Thymus (tissue), 14 donors: Measurements from ENCODE around the gene CACNG4. TPM values are rescaled to one million over a fixed set of nuclear protein-coding genes. Genes with fewer than 3 reads are reported as not detected.

Experiments used
- DNase-seq, 9 donors: peaks; one replicate each; pipeline ENCODE4 v3.0.0-alpha.2; 2013; ENCODE audit warnings: low spot score in 9 of 9, low read depth in 6 of 9, missing footprints in 1 of 9
- H3K27ac ChIP-seq, 2 donors: one replicate each; pipeline ENCODE4 v1.5.1; 2013; ENCODE audit warnings: control low read depth in 1 of 2, low read depth in 1 of 2, low read length in 1 of 2, mild to moderate bottlenecking in 1 of 2, moderate library complexity in 1 of 2
- H3K27me3 ChIP-seq, 2 donors: one replicate each; pipeline ENCODE4 v1.5.1; 2013; ENCODE audit warnings: low read length in 1 of 2; ENCODE audit not compliant: control insufficient read depth in 2 of 2, insufficient read depth in 1 of 2
- H3K36me3 ChIP-seq, 2 donors: one replicate each; pipeline ENCODE4 v1.5.1; 2013; ENCODE audit warnings: low read length in 1 of 2, mild to moderate bottlenecking in 1 of 2, moderate library complexity in 1 of 2; ENCODE audit not compliant: control insufficient read depth in 2 of 2, insufficient read depth in 2 of 2
- H3K4me1 ChIP-seq, 2 donors: one replicate each; pipeline ENCODE4 v1.5.1; 2013; ENCODE audit warnings: low read length in 2 of 2; ENCODE audit not compliant: control insufficient read depth in 2 of 2, insufficient read depth in 2 of 2
- H3K4me3 ChIP-seq, 2 donors: one replicate each; pipeline ENCODE4 v1.5.1; 2013; ENCODE audit warnings: low read length in 2 of 2, control low read depth in 1 of 2, mild to moderate bottlenecking in 1 of 2
- H3K9me3 ChIP-seq, 2 donors: one replicate each; pipeline ENCODE4 v1.5.1; 2013; ENCODE audit warnings: low read length in 1 of 2, mild to moderate bottlenecking in 1 of 2; ENCODE audit not compliant: control insufficient read depth in 2 of 2, insufficient read depth in 1 of 2
- WGBS: extraction: QIAGEN DNeasy Blood & Tissue Kit; methylation state at CpG from one replicate; pipeline ENCODE4 v1.1.7; 2013; 5-methylcytosine and 5-hydroxymethylcytosine counted together
- long read RNA-seq, 10 donors: transcript quantifications; one replicate each; lab custom pipeline, GENCODE V29; 2026
- polyA plus RNA-seq: library from polyadenylated mRNA; stranded (reverse); fragments of 200-250 nt; gene quantifications from one replicate; pipeline ENCODE4 v1.2.3, GENCODE V29; 2013
- total RNA-seq: library from RNA; stranded (reverse); fragments of 120-200 nt; gene quantifications from one replicate; pipeline ENCODE4 v1.2.4, GENCODE V29; 2013
- donor health status: healthy.

The CACNG4 gene
- total RNA-seq (0.09 TPM), polyA plus RNA-seq (0.07 TPM)
- long read RNA-seq, donor 1, result 0 reads
- long read RNA-seq, donor 2, result 0 reads
- long read RNA-seq, donor 3, result 0 reads
- long read RNA-seq, donor 4, result 0 reads
- long read RNA-seq, donor 5, partial matches to known transcripts, result 0 of 2 reads
- long read RNA-seq, donor 5, other reads (novel, unspliced or antisense), result 0 of 2 reads
- long read RNA-seq, donor 6, result 0 reads
- long read RNA-seq, donor 7, result 0 reads
- long read RNA-seq, donor 8, partial matches to known transcripts, result 0 of 1 reads
- long read RNA-seq, donor 8, other reads (novel, unspliced or antisense), result 0 of 1 reads
- long read RNA-seq, donor 9, result 0 reads
- long read RNA-seq, donor 10, result 0 reads

GRCh38 chr17:66963909-66964771 lies at the start of gene CACNG4:
Gene CACNG4, plus strand, starts transcription at chr17:66964707. Its CDS starts 205 bp downstream, at chr17:66964912.
- no peak for DNase-seq
- Histone ChIP-seq H3K27ac (no peak within 1 kb of the TSS), H3K27me3 (peaks cover 55 to 87% of the 10 kb centered on the region in 2 donors), H3K4me3 (peak within 1 kb of the TSS in 1 of 2 donors; percentile 36), H3K4me1 (peaks cover 6% of the 10 kb centered on the region in 2 donors), H3K36me3 (no peaks in the 10 kb centered on the region), H3K9me3 (no peaks in the 10 kb centered on the region)
- WGBS, result 8% methylated on average over 60 of the region's 71 CpGs

- Histone ChIP-seq H3K4me3 (no peak overlapping the region), H3K4me1 (peaks cover 0 to 2% of the 10 kb centered on the region in 2 donors), H3K27ac (no peak overlapping the region), H3K27me3 (peaks cover 0 to 5% of the 10 kb centered on the region in 2 donors), H3K36me3 (no peaks in the 10 kb centered on the region), H3K9me3 (no peaks in the 10 kb centered on the region)
- DNase-seq, result no peak
- 82% methylated on average over 7 of the region's 7 CpGs for WGBS
These were observed 49.3 kb upstream of the CACNG4 start for GRCh38 chr17:66915204-66915611.

GRCh38 chr17:66915792-66916191 lies 48.7 kb upstream of the CACNG4 start:
- Histone ChIP-seq H3K27ac (no peak overlapping the region), H3K27me3 (peaks cover 0 to 5% of the 10 kb centered on the region in 2 donors), H3K4me3 (no peak overlapping the region), H3K36me3 (no peaks in the 10 kb centered on the region), H3K4me1 (peaks cover 0 to 2% of the 10 kb centered on the region in 2 donors), H3K9me3 (no peaks in the 10 kb centered on the region)
- no peak for DNase-seq
- WGBS, result 96% methylated on average over 11 of the region's 11 CpGs

DNA sequence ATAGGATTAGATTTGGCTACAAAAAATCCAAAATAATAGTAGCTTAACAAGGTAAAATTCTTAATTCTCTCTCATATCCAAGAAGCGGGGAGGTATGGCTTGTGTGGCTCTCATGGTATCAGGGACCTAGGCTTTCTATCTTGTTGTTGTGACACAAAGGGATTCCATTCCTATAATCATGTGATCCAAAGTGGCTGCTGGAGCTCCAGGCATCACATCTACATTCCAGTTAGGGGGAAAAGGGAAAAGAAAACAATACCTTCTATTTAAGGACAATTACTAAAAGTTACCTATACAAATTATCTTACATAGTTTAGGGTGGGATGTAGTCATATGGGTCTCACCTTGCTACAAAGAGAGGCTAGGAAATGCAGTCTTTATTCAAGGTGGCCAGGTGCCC lies 47.6 kb upstream of the CACNG4 start:
- WGBS, result 98% methylated on average over 1 of the region's 1 CpG
- Histone ChIP-seq H3K27me3 (peaks cover 0 to 2% of the 10 kb centered on the region in 2 donors), H3K27ac (no peak overlapping the region), H3K36me3 (no peaks in the 10 kb centered on the region), H3K4me3 (no peak overlapping the region), H3K9me3 (no peaks in the 10 kb centered on the region), H3K4me1 (peaks cover 0 to 2% of the 10 kb centered on the region in 2 donors)
- DNase-seq, result no peak

GRCh38 chr17:66918896-66919295 lies 45.6 kb upstream of the CACNG4 start:
- peaks cover 0 to 2% of the 10 kb centered on the region in 2 donors for H3K4me1 ChIP-seq
- no peak for DNase-seq
- no peak overlapping the region for H3K27ac ChIP-seq
- 92% methylated on average over 12 of the region's 12 CpGs for WGBS
- H3K4me3 ChIP-seq, result no peak overlapping the region
- no peaks in the 10 kb centered on the region for H3K36me3 ChIP-seq
- no peaks in the 10 kb centered on the region for H3K9me3 ChIP-seq
- H3K27me3 ChIP-seq, result peaks cover 0 to 2% of the 10 kb centered on the region in 2 donors

DNA sequence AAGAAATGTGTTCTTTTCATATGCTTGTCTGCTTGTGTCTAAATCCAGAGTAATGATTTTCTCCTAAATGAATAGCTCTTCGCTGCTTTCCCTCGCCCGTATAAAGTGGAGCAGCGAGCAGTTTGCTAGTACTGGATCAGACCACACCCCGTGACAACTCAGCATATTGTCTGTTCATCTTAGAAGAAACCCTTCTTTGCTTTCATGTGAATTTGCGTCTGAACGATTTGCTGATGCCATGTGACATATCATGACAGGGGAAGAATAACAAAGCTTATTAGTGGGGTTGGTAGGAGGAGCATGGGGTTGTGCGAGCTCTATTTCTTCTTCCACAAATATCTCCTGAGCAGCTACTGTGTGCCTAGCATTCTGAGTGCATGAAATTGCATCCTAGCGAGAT lies 44.1 kb upstream of the CACNG4 start:
- no peaks in the 10 kb centered on the region for H3K36me3 ChIP-seq
- H3K9me3 ChIP-seq, result no peaks in the 10 kb centered on the region
- H3K27me3 ChIP-seq, result peaks cover 0 to 2% of the 10 kb centered on the region in 2 donors
- H3K27ac ChIP-seq, result no peak overlapping the region
- no peak overlapping the region for H3K4me3 ChIP-seq
- DNase-seq, result no peak
- 90% methylated on average over 9 of the region's 9 CpGs for WGBS
- peaks cover 0 to 2% of the 10 kb centered on the region in 2 donors for H3K4me1 ChIP-seq

DNA sequence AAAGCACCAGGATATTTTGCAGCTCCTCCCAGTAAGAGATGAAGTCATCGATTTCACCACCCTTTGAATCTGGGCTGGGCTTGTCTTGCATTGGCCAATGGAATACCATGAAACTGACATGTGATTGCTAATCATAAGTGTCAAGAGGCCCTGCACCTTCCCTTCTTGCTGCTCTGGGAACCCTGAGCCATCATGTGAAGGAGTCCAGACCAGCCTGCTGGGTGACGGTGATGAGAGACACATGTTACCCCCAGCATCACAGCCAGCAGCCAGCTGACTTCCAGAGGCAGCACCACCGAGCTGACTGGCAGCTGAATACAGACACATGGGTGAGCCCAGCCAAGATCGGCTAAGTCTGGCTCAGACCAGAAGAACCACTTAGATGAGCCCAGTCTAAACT lies 43.6 kb upstream of the CACNG4 start:
- H3K36me3 ChIP-seq, result no peaks in the 10 kb centered on the region
- 93% methylated on average over 4 of the region's 4 CpGs for WGBS
- H3K27me3 ChIP-seq, result no peaks in the 10 kb centered on the region
- H3K4me3 ChIP-seq, result no peak overlapping the region
- no peak overlapping the region for H3K27ac ChIP-seq
- no peak for DNase-seq
- no peaks in the 10 kb centered on the region for H3K9me3 ChIP-seq
- peaks cover 0 to 2% of the 10 kb centered on the region in 2 donors for H3K4me1 ChIP-seq

DNA sequence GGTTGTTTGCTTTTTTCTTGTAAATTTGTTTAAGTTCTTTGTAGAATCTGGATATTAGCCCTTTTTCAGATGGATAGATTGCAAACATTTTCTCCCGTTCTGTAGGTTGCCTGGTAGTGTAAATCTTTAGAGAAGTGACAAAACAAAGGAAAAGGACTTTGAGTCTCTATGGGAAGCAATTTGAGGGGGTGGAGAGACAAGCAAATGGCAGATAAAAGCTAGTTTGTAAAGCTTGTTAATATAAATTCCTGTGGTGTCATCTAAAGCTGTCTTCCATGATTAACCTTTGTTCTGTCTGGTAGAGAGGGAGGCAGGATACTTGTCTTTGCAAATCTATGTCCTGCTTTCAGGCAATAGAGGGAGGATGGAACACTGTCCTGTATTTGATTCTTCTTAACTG lies 40.6 kb upstream of the CACNG4 start:
- Histone ChIP-seq H3K27me3 (peaks cover 0 to 2% of the 10 kb centered on the region in 2 donors), H3K36me3 (no peaks in the 10 kb centered on the region), H3K9me3 (no peaks in the 10 kb centered on the region), H3K4me3 (no peak overlapping the region), H3K27ac (no peak overlapping the region), H3K4me1 (peaks cover 0 to 2% of the 10 kb centered on the region in 2 donors)
- WGBS, result 94% methylated on average over 1 of the region's 1 CpG
- DNase-seq, result no peak
